Naive thymus-derived CD8-positive, alpha-beta T cell (primary cell): ENCODE measurements around the gene ELAVL2. TPM values are rescaled to one million over a fixed set of nuclear protein-coding genes. Genes with fewer than 3 reads are reported as not detected.

ENCODE experiments used
- ATAC-seq, 2 donors: fragments of 150-1000 bp; cut with Tn5 transposase in 1 of 2; sonication (Bioruptor Pico), chemical (Tn5 transposase) in 1 of 2; 1 replicate in 1 of 2; 2 replicates in 1 of 2; pipeline ENCODE4 v1.10.0; 2021; ENCODE audit warnings: mild to moderate bottlenecking in 2 of 2, moderate library complexity in 2 of 2
- POLR2A ChIA-PET: fragments of 350-600 bp; sonication (Branson Sonifier 250); formaldehyde crosslinking; loops from one replicate; lab custom pipeline; 2021; ENCODE audit warnings: antibody characterized with exemption; lab: Charles Lee
- DNase-seq, 10 donors: peaks; one replicate each; pipeline versions ENCODE4 v3.0.0 to v3.0.0-alpha.2; 2020 to 2022
- H3K27ac Mint-ChIP-seq, 10 donors: one replicate each; pipeline ENCODE4 v1.8.0; 2020 to 2022; ENCODE audit warnings: mild to moderate bottlenecking in 10 of 10, mixed read lengths in 10 of 10, moderate library complexity in 4 of 10, inconsistent platforms in 1 of 10
- H3K27me3 Mint-ChIP-seq, 5 donors: one replicate each; pipeline ENCODE4 v1.8.0; 2021 to 2022; ENCODE audit warnings: mixed read lengths in 5 of 5
- H3K36me3 Mint-ChIP-seq, 3 donors: one replicate each; pipeline ENCODE4 v1.8.0; 2020 to 2022; ENCODE audit warnings: mixed read lengths in 3 of 3, mild to moderate bottlenecking in 2 of 3, inconsistent platforms in 1 of 3
- H3K4me1 Mint-ChIP-seq, 4 donors: one replicate each; pipeline ENCODE4 v1.8.0; 2021 to 2022; ENCODE audit warnings: mixed read lengths in 4 of 4
- H3K4me3 Mint-ChIP-seq, 10 donors: one replicate each; pipeline ENCODE4 v1.8.0; 2020 to 2022; ENCODE audit warnings: mild to moderate bottlenecking in 10 of 10, mixed read lengths in 10 of 10, moderate library complexity in 6 of 10, inconsistent platforms in 1 of 10
- H3K9me3 Mint-ChIP-seq, 9 donors: one replicate each; pipeline ENCODE4 v1.8.0; 2020 to 2022; ENCODE audit warnings: mixed read lengths in 9 of 9, mild to moderate bottlenecking in 3 of 9, inconsistent platforms in 1 of 9, moderate library complexity in 1 of 9
- polyA plus RNA-seq, 3 donors: library from polyadenylated mRNA; unstranded; fragments of 300-500 nt; fragmentation: Illumina TruSeq; gene quantifications; one replicate each; pipeline ENCODE4 v1.2.3, GENCODE V29; 2021
- total RNA-seq, 8 experiments: library from RNA in 2 of 8; stranded (reverse) in 2 of 8; gene quantifications; one replicate each; pipeline ENCODE4 v1.2.3 and lab custom pipeline; 2021 to 2026

The ELAVL2 gene
- total and polyA plus RNA-seq, 5 experiments from 2014 or later, result not detected

DNA sequence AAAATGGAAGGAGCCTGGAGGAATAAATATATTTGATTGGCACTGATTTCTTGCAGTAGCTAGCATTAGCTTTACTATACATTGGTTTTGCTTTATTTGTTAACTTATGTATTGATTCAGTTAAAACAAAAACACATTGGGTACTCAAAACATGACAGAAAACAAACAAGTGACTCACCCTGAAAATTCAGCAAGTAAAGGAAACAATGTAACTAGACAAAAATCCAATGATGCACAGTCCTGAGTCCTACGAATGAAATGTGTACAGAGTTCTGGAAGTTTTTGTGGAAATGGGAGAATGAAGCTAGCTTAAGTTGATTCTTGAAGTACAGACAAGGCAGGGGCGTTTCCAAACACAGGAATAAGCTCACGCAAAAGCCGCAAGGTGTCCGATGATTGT, 175.0 kb downstream of the ELAVL2 start:
- no peak for ATAC-seq
- Mint-ChIP-seq H3K4me1 (no peaks in the 10 kb centered on the region), H3K9me3 (peaks cover 0 to 11% (median 5%) of the 10 kb centered on the region in 9 donors), H3K27ac (no peak overlapping the region), H3K27me3 (no peaks in the 10 kb centered on the region), H3K36me3 (no peaks in the 10 kb centered on the region), H3K4me3 (no peak overlapping the region)
- POLR2A ChIA-PET, result no interaction called here
- no peak for DNase-seq

DNA sequence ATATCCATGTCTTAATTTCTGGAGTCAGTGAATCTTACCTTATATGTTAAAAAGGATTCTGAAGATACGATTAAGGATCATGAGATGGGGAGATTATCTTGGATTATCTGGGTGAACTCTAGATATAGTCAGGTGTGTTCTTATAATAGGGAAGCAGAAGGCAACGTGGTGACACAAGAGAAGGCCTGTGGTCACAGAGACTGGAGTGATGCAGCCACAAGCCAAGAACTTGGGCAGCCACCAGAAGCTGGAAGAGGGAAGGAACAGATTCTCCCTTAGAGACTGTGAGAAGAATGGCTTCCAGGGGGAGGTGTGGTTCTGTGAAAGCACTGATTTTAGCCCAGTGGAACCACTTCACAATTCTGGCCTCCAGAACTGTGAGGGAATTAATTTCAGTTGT, 177.4 kb downstream of the ELAVL2 start:
- Mint-ChIP-seq H3K36me3 (no peaks in the 10 kb centered on the region), H3K9me3 (peaks cover 0 to 10% (median 5%) of the 10 kb centered on the region in 9 donors), H3K27ac (peak overlapping the region in 1 of 10 donors; percentile 67), H3K4me3 (no peak overlapping the region), H3K27me3 (no peaks in the 10 kb centered on the region), H3K4me1 (no peaks in the 10 kb centered on the region)
- POLR2A ChIA-PET, result no interaction called here
- no peak for DNase-seq
- ATAC-seq, result no peak

DNA sequence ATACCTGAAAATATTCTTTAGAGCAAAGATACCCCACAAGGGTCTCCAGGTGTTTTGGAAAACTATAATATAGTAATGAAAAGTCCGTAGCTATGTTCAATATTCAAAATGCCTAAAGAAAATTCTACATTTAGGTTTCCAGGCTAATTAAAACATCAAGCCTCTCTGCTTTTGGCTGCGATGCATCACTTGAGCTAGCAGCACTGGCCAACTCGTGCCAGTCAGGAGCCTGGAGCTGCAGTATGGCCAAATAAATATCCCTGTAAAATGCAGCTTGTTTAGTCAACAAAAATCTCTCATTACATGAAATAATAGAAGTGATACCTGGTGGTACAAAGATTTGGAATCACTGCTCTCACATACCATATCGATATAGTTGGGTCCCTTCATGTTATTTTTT, 181.1 kb downstream of the ELAVL2 start:
- peaks cover 0 to 4% (median 0%) of the 10 kb centered on the region in 3 donors for H3K36me3 Mint-ChIP-seq
- peaks cover 0 to 15% (median 4%) of the 10 kb centered on the region in 9 donors for H3K9me3 Mint-ChIP-seq
- POLR2A ChIA-PET, result no interaction called here
- DNase-seq (no peak), ATAC-seq (no peak)
- H3K4me3 Mint-ChIP-seq, result no peak overlapping the region
- no peaks in the 10 kb centered on the region for H3K4me1 Mint-ChIP-seq
- H3K27ac Mint-ChIP-seq, result no peak overlapping the region
- peaks cover 0 to 1% (median 0%) of the 10 kb centered on the region in 5 donors for H3K27me3 Mint-ChIP-seq

DNA sequence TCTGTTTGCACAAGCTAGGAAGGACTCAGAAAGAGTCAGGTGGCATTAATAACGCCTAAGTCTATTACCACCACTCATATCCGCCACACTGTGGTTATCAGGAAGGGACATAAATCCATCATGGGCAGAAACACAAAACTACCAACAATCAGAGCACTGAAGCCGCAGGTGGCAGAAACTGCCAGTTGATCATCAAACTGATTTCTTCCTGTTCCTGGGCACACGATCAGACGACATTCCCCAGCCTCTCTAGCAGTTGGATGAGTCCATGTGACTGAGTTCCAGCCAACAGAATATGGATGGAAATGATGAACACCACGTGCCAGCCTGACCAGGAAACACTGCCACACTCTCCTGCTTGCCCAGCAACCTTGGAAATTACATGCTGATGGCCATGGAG, 181.7 kb downstream of the ELAVL2 start:
- POLR2A ChIA-PET, result no interaction called here

DNA sequence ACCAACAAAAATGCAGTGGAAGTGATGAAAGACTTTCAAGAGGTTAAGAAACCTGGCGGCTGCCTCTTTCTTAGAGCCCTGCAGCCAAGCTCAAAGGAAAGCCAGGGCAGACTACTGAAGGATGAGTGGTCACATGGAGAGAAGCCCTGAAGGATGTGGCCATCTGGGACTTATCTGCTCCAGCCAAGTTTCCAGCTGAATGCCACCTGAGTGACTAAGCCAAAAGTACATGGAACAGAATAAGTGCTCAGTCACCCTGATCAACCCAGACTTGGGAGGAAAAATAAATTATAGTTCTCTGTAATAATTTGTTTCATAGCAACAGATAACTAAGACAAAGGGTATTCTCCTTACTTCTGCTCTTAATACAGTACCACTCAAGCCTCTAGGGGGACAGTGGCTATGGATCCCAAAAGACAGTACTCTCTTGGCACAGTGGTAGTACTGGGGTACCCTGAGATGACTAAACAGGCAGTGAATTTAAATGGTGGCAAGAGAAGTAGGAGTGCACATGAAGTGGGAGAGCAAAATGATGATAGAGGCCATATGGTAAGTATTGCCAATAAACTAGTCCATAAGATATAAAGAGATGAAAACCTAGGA, 182.3 kb downstream of the ELAVL2 start:
- Mint-ChIP-seq H3K4me1 (no peaks in the 10 kb centered on the region), H3K36me3 (peaks cover 0 to 4% (median 0%) of the 10 kb centered on the region in 3 donors), H3K9me3 (peaks cover 0 to 19% (median 4%) of the 10 kb centered on the region in 9 donors), H3K4me3 (no peak overlapping the region), H3K27me3 (peaks cover 0 to 1% (median 0%) of the 10 kb centered on the region in 5 donors), H3K27ac (no peak overlapping the region)
- DNase-seq (no peak), ATAC-seq (no peak)
- POLR2A ChIA-PET, result no interaction called here

More for the DNA sequence above, 181.7 kb downstream of the ELAVL2 start:
- Mint-ChIP-seq H3K27me3 (peaks cover 0 to 1% (median 0%) of the 10 kb centered on the region in 5 donors), H3K27ac (no peak overlapping the region), H3K4me3 (no peak overlapping the region), H3K36me3 (peaks cover 0 to 4% (median 0%) of the 10 kb centered on the region in 3 donors), H3K9me3 (peaks cover 0 to 19% (median 4%) of the 10 kb centered on the region in 9 donors), H3K4me1 (no peaks in the 10 kb centered on the region)
- no peak for ATAC-seq
- no peak for DNase-seq
